ENCODE data around the gene ZNF276. TPM values are rescaled to one million over a fixed set of nuclear protein-coding genes. Genes with fewer than 3 reads are reported as not detected.
A peak's percentile ranks its signal among the peaks of the same experiment; 100 is the strongest.

Gene ZNF276
- total and polyA plus RNA-seq, 2 donors (not counting 1 experiment from before 2014, with no cell fraction given), result 82.7 to 110 TPM

DNA sequence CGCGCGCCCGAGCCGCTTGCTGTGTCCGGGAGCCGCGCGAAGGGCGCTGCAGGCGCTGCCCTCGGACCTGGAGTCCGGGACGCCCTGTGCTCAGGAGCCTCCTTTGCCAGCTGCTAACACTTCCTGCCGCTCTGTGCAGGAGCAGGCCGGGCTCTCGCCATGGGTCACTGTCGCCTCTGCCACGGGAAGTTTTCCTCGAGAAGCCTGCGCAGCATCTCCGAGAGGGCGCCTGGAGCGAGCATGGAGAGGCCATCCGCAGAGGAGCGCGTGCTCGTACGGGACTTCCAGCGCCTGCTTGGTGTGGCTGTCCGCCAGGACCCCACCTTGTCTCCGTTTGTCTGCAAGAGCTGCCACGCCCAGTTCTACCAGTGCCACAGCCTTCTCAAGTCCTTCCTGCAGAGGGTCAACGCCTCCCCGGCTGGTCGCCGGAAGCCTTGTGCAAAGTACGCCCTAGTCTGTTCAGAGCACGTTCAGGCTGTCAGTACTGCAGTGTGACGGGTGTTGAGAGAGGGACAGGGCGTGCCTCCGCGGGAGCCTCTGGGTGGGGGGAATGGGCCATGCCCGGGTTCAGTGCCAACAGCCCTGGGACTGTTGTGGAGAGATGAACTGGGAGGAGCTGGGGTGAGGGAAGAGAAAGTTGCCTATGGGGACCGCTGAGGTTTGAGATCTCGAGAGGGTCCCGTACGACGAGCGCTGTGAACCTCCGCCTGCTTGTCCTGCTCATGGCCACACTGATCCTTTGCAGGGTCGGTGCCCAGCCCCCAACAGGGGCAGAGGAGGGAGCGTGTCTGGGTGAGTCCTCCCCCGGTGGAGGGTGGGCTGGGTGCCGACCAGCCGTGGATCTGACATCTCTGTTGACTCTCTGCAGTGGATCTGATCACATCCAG is 1.3 kb downstream of the ZNF276 start:
- H3K4me1 Mint-ChIP-seq, result peaks cover 30% of the 10 kb centered on the region

More for the DNA sequence above, 1.3 kb downstream of the ZNF276 start:
- ChIA-PET CTCF (no interaction called here), POLR2A (no interaction called here)
- Histone ChIP-seq H3K9me3 (ENCODE audit: control extremely low read depth in 1 of 3, control insufficient read depth in 2 of 3, insufficient read depth in 1 of 3, low read length in 2 of 3) (peaks cover 0 to 3% (median 0%) of the 10 kb centered on the region in 3 donors), H3K79me2 (ENCODE audit: control insufficient read depth, insufficient read depth, low read length) (peaks cover 66% of the 10 kb centered on the region), H3K4me2 (replicated peaks; ENCODE audit: low read depth, low read length, poor library complexity, severe bottlenecking) (peak overlapping the region; percentile 100), H3K27ac (ENCODE audit: low read length in 2 of 2) (peak overlapping the region; percentile 59 to 92), H3K27me3 (replicated peaks in 1 of 4; ENCODE audit: control extremely low read depth in 1 of 4, control insufficient read depth in 3 of 4, insufficient read depth in 4 of 4, low read length in 3 of 4) (no peaks in the 10 kb centered on the region), H3K4me1 (ENCODE audit: control insufficient read depth in 2 of 2, insufficient read depth in 2 of 2, low read length in 2 of 2) (peaks cover 27 to 34% of the 10 kb centered on the region in 2 donors), H4K20me1 (ENCODE audit: control insufficient read depth, insufficient read depth, low read length, poor library complexity, severe bottlenecking) (peaks cover 57% of the 10 kb centered on the region), H2AFZ (ENCODE audit: insufficient read depth, low read depth, low read length, poor library complexity, severe bottlenecking) (peak overlapping the region; percentile 76), H3K9ac (ENCODE audit: low read length) (peak overlapping the region; percentile 86), H3K36me3 (replicated peaks in 1 of 2; ENCODE audit: control extremely low read depth in 1 of 2, control insufficient read depth in 1 of 2, extremely low read depth in 1 of 2, insufficient read depth in 2 of 2, low read length in 1 of 2) (peaks cover 0 to 38% of the 10 kb centered on the region in 2 experiments), H3K4me3 (ENCODE audit: control extremely low read depth in 1 of 5, extremely low read depth in 1 of 5, insufficient read depth in 1 of 5, low read depth in 2 of 5, low read length in 4 of 5) (peak overlapping the region; percentile 61 to 97 (median 72))
- DNase-seq (no peak), ATAC-seq (ENCODE audit: low read depth) (no peak)
- H3K27ac Mint-ChIP-seq, result peak overlapping the region; percentile 92
- intact Hi-C loops (cut with micrococcal nuclease), result loop anchor here (2.0 to 5.0 kb wide), 2 partner anchors 35 to 42 kb away; partner anchors contain the start of gene CDK10
- no peaks in the 10 kb centered on the region for H3K27me3 Mint-ChIP-seq
- peak overlapping the region; percentile 88 for H3K4me3 Mint-ChIP-seq
- H3K9me3 Mint-ChIP-seq (ENCODE audit: insufficient read depth), result no peaks in the 10 kb centered on the region
- 9% methylated on average over 56 of the region's 56 CpGs for WGBS (ENCODE audit: insufficient coverage)
- no peak for TF ChIP-seq EZH2 (IDR thresholded peaks at IDR 0.05; ENCODE audit: borderline replicate concordance, insufficient read depth, low read depth, low read length, poor library complexity, severe bottlenecking)
- TF ChIP-seq, protein P1, sequence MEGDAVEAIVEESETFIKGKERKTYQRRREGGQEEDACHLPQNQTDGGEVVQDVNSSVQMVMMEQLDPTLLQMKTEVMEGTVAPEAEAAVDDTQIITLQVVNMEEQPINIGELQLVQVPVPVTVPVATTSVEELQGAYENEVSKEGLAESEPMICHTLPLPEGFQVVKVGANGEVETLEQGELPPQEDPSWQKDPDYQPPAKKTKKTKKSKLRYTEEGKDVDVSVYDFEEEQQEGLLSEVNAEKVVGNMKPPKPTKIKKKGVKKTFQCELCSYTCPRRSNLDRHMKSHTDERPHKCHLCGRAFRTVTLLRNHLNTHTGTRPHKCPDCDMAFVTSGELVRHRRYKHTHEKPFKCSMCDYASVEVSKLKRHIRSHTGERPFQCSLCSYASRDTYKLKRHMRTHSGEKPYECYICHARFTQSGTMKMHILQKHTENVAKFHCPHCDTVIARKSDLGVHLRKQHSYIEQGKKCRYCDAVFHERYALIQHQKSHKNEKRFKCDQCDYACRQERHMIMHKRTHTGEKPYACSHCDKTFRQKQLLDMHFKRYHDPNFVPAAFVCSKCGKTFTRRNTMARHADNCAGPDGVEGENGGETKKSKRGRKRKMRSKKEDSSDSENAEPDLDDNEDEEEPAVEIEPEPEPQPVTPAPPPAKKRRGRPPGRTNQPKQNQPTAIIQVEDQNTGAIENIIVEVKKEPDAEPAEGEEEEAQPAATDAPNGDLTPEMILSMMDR (IDR thresholded peaks at IDR 0.05), result no peak

All from B cell (primary cell).